HEK293T (cell line): ENCODE data around the gene PLCD1.
"Not testable (repeated sequence)": the region's sequence is repeated elsewhere in the genome, so short reads cannot be mapped to it uniquely, and the experiment has no call there.

Experiments used
- CTCF ChIA-PET: fragments of 350-600 bp; formaldehyde crosslinking; extraction: SDS; loops from one replicate; lab custom pipeline; 2021; ENCODE audit warnings: antibody characterized with exemption, inconsistent platforms; lab: Yijun Ruan, JAX
- POLR2A ChIA-PET: fragments of 350-600 bp; formaldehyde crosslinking; extraction: SDS; loops from one replicate; lab custom pipeline; 2020; ENCODE audit warnings: antibody characterized with exemption, inconsistent platforms; lab: Yijun Ruan, JAX
- DNase-seq: peaks from one replicate; pipeline ENCODE4 v3.0.0; 2012; ENCODE audit warnings: mixed read lengths; ENCODE audit errors: extremely low spot score
- ARNT ChIP-seq: fragments of 450-650 bp; IDR thresholded peaks from 2 replicates; pipeline ENCODE4 v1.6.1; 2017; ENCODE audit warnings: mild to moderate bottlenecking
- BHLHE40 ChIP-seq: fragments of 450-650 bp; IDR thresholded peaks from 2 replicates; pipeline ENCODE4 v1.6.1; 2016; ENCODE audit warnings: mild to moderate bottlenecking, moderate library complexity, borderline replicate concordance
- CTBP1 ChIP-seq: fragments of 450-650 bp; IDR thresholded peaks from 2 replicates; pipeline ENCODE4 v1.6.1; 2016; ENCODE audit warnings: borderline replicate concordance
- ELF4 ChIP-seq: fragments of 450-650 bp; IDR thresholded peaks from 2 replicates; pipeline ENCODE4 v1.6.1; 2017; ENCODE audit warnings: antibody characterized with exemption
- FOXA1 ChIP-seq: fragments of 450-650 bp; IDR thresholded peaks from 2 replicates; pipeline ENCODE4 v1.6.1; 2016; ENCODE audit warnings: mild to moderate bottlenecking
- FOXK2 ChIP-seq: fragments of 450-650 bp; IDR thresholded peaks from 2 replicates; pipeline ENCODE4 v1.6.1; 2016; ENCODE audit warnings: mild to moderate bottlenecking
- FOXM1 ChIP-seq: fragments of 450-650 bp; IDR thresholded peaks from 2 replicates; pipeline ENCODE4 v1.6.1; 2017; ENCODE audit warnings: mild to moderate bottlenecking, borderline replicate concordance
- HDGF ChIP-seq: fragments of 450-650 bp; IDR thresholded peaks from 2 replicates; pipeline ENCODE4 v1.6.1; 2017; ENCODE audit warnings: antibody characterized with exemption, borderline replicate concordance
- L3MBTL2 ChIP-seq: fragments of 450-650 bp; conservative IDR thresholded peaks from 2 replicates; pipeline ENCODE4 v1.6.1; 2016; ENCODE audit warnings: mild to moderate bottlenecking
- LEF1 ChIP-seq: fragments of 450-650 bp; IDR thresholded peaks from 2 replicates; pipeline ENCODE4 v1.6.1; 2017; ENCODE audit warnings: mild to moderate bottlenecking, borderline replicate concordance
- NFRKB ChIP-seq: fragments of 450-650 bp; IDR thresholded peaks from 2 replicates; pipeline ENCODE4 v1.6.1; 2016; ENCODE audit warnings: mild to moderate bottlenecking, moderate library complexity
- PKNOX1 ChIP-seq: fragments of 450-650 bp; IDR thresholded peaks from 2 replicates; pipeline ENCODE4 v1.6.1; 2016
- SP1 ChIP-seq: fragments of 450-650 bp; IDR thresholded peaks from 2 replicates; pipeline ENCODE4 v1.6.1; 2017
- SUZ12 ChIP-seq: fragments of 450-650 bp; IDR thresholded peaks from 2 replicates; pipeline ENCODE4 v1.6.1; 2016; ENCODE audit warnings: mild to moderate bottlenecking
- TARDBP ChIP-seq: fragments of 450-650 bp; IDR thresholded peaks from 2 replicates; pipeline ENCODE4 v1.6.1; 2016
- ZNF384 ChIP-seq: fragments of 450-650 bp; IDR thresholded peaks from 2 replicates; pipeline ENCODE4 v1.6.1; 2016

The PLCD1 gene

GRCh38 chr3:38029400-38030125 lies at the start of gene PLCD1:
Gene PLCD1 (minus strand): TSS chr3:38029642. CDS start chr3:38029539, 103 bp downstream.
- CTCF ChIA-PET: no interaction called here
- POLR2A ChIA-PET: interaction anchor here (0.6 kb wide), 1 partner anchor 10 kb away, joined by 3 read pairs; no protein-coding TSS in a partner anchor
- TF ChIP-seq FOXK2 (no peak), LEF1 (no peak), FOXA1 (no peak), BHLHE40 (no peak), ARNT (no peak), ELF4 (no peak), FOXM1 (no peak), L3MBTL2 (no peak), SUZ12 (no peak), ZNF384 (no peak), PKNOX1 (no peak), SP1 (no peak)
- DNase-seq: peak; percentile 41

- POLR2A ChIA-PET, CTCF ChIA-PET, DNase-seq: not testable (repeated sequence)
Measured at GRCh38 chr3:38077073-38077472, 47.6 kb upstream of the PLCD1 start.

GRCh38 chr3:38070013-38070412 lies 40.6 kb upstream of the PLCD1 start:
- POLR2A ChIA-PET: no interaction called here
- CTCF ChIA-PET: no interaction called here
- TF ChIP-seq ARNT: no peak
- no peak for TF ChIP-seq ELF4
- no peak for TF ChIP-seq FOXK2
- TF ChIP-seq SUZ12: no peak
- no peak for TF ChIP-seq PKNOX1
- TF ChIP-seq L3MBTL2: no peak

GRCh38 chr3:38067508-38068233 lies 38.2 kb upstream of the PLCD1 start:
- DNase-seq: no peak
- no peak for TF ChIP-seq NFRKB
- POLR2A ChIA-PET: no interaction called here
- CTCF ChIA-PET: interaction anchor here (0.6 kb wide), 1 partner anchor 93 kb away, joined by 8 read pairs; no protein-coding TSS in a partner anchor

More at GRCh38 chr3:38070013-38070412, 40.6 kb upstream of the PLCD1 start:
- no peak for DNase-seq

- DNase-seq, POLR2A ChIA-PET, CTCF ChIA-PET: not testable (repeated sequence)
Measured at GRCh38 chr3:38064453-38064852, 35.0 kb upstream of the PLCD1 start.

- TF ChIP-seq LEF1 (no peak), ZNF384 (no peak), ARNT (no peak), CTBP1 (no peak), PKNOX1 (no peak), FOXA1 (no peak), ELF4 (no peak), TARDBP (no peak), SUZ12 (no peak), FOXM1 (no peak), BHLHE40 (no peak), NFRKB (no peak), HDGF (no peak), L3MBTL2 (no peak), SP1 (no peak), FOXK2 (no peak)
- CTCF ChIA-PET: no interaction called here
- POLR2A ChIA-PET: no interaction called here
- no peak for DNase-seq
Measured at GRCh38 chr3:38062809-38063208, 33.4 kb upstream of the PLCD1 start.

GRCh38 chr3:38059591-38059990 lies 30.1 kb upstream of the PLCD1 start:
- POLR2A ChIA-PET: no interaction called here
- DNase-seq: no peak
- TF ChIP-seq L3MBTL2 (no peak), CTBP1 (no peak), ELF4 (no peak), ARNT (no peak), LEF1 (no peak), FOXM1 (no peak), SUZ12 (no peak), ZNF384 (no peak), TARDBP (no peak), BHLHE40 (no peak), FOXK2 (no peak), HDGF (no peak), NFRKB (no peak), PKNOX1 (no peak)
- CTCF ChIA-PET: no interaction called here
